Gastrocnemius medialis (tissue), 4 donors: Measurements from ENCODE around the gene KLHL29. TPM values are rescaled to one million over a fixed set of nuclear protein-coding genes. Genes with fewer than 3 reads are reported as not detected.

Source experiments
- ATAC-seq, 2 donors: fragments of 150-250 bp; one replicate each; pipeline ENCODE4 v1.9.1; 2016
- DNase-seq, 2 donors: peaks; one replicate each; pipeline ENCODE4 v3.0.0-alpha.2; 2019
- H3K27ac ChIP-seq, 4 donors: fragments of 200-600 bp; sonication (generic); 1 replicate in 1 of 4; 2 replicates in 3 of 4; pipeline ENCODE4 v1.5.1; 2016 to 2018; ENCODE audit warnings: mild to moderate bottlenecking in 2 of 4, moderate library complexity in 1 of 4
- H3K27me3 ChIP-seq, 3 donors: fragments of 200-600 bp; sonication (generic) in 2 of 3; 1 replicate in 1 of 3; 2 replicates in 2 of 3; pipeline versions ENCODE4 v1.5.1 to v1.6.0; 2016 to 2019; ENCODE audit warnings: mild to moderate bottlenecking in 1 of 3, moderate library complexity in 1 of 3
- H3K36me3 ChIP-seq, 2 donors: fragments of 200-600 bp; sonication (generic) in 1 of 2; one replicate each; pipeline ENCODE4 v1.5.1; 2017 to 2018
- H3K4me1 ChIP-seq, 2 donors: fragments of 200-600 bp; sonication (generic) in 1 of 2; one replicate each; pipeline ENCODE4 v1.5.1; 2016 to 2017; ENCODE audit warnings: mild to moderate bottlenecking in 2 of 2
- H3K4me3 ChIP-seq, 4 donors: fragments of 200-600 bp; sonication (generic) in 3 of 4; 1 replicate in 1 of 4; 2 replicates in 3 of 4; pipeline ENCODE4 v1.5.1; 2016 to 2019; ENCODE audit warnings: mild to moderate bottlenecking in 2 of 4
- H3K9me3 ChIP-seq, 3 donors: fragments of 200-600 bp; sonication (generic) in 2 of 3; 1 replicate in 1 of 3; 2 replicates in 2 of 3; pipeline ENCODE4 v1.5.1; 2016 to 2019
- POLR2A ChIP-seq, 2 donors: fragments of 450-650 bp; IDR thresholded peaks; one replicate each; pipeline ENCODE4 v1.6.1; 2017; ENCODE audit warnings: antibody characterized with exemption in 2 of 2, mild to moderate bottlenecking in 2 of 2, moderate library complexity in 2 of 2
- in situ Hi-C, 4 donors: fragments of 200-750 bp; cut with MboI; loops; one replicate each; pipeline versions ENCODE4 v1.15.0 to v1.8.0; 2017; ENCODE audit warnings: low sequenced_read_pairs in 4 of 4
- intact Hi-C: fragments of 100-400 bp; cut with DNase I; formaldehyde crosslinking; loops from one replicate; pipeline ENCODE4 v1.15.1; 2023; ENCODE audit warnings: low total_unique reads
- total RNA-seq, 4 donors: library from RNA; depleted of rRNA; stranded (reverse); fragments of >200 nt; gene quantifications; one replicate each; pipeline versions ENCODE4 v1.1.0 to v1.2.3, GENCODE V29; 2016
- TF ChIP-seq, protein P1 (sequence below), 5 experiments: fragments of 450-650 bp in 3 of 5; fragments of 200-600 bp in 2 of 5; sonication (generic) in 2 of 5; IDR thresholded peaks in 4 of 5; conservative IDR thresholded peaks in 1 of 5; 1 replicate in 4 of 5; 2 replicates in 1 of 5; pipeline ENCODE4 v1.5.1; 2016 to 2019; ENCODE audit warnings: antibody characterized with exemption in 5 of 5, mild to moderate bottlenecking in 3 of 5, moderate library complexity in 3 of 5

KLHL29 gene
- total RNA-seq, 4 donors from 2014 or later = 4.3 to 24.9 (median 8.7) TPM

DNA sequence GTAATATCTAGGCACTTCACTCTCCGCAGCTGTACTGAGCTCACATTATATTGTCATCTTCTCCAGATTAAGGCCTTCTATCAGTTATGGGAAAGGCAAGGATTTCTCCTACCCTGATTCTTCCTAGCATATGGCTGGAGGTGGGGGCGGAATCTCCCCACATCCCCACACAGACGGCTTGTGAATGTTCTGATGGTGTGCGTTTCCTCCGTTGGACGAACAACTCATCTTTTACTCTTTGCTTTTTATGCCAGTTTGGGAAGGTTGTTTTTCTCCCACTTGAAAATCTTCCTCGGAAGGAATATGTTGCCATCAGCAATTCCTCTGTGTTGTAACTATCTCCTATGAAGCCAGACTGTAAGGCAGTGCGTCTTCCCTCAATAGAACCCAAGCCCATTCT, 24.3 kb downstream of the KLHL29 start:
- no peak for ATAC-seq
- Histone ChIP-seq H3K9me3 (no peaks in the 10 kb centered on the region), H3K27me3 (no peaks in the 10 kb centered on the region), H3K4me1 (peaks cover 0 to 7% of the 10 kb centered on the region in 2 donors), H3K27ac (no peak overlapping the region), H3K36me3 (no peaks in the 10 kb centered on the region), H3K4me3 (no peak overlapping the region)
- TF ChIP-seq, protein P1, sequence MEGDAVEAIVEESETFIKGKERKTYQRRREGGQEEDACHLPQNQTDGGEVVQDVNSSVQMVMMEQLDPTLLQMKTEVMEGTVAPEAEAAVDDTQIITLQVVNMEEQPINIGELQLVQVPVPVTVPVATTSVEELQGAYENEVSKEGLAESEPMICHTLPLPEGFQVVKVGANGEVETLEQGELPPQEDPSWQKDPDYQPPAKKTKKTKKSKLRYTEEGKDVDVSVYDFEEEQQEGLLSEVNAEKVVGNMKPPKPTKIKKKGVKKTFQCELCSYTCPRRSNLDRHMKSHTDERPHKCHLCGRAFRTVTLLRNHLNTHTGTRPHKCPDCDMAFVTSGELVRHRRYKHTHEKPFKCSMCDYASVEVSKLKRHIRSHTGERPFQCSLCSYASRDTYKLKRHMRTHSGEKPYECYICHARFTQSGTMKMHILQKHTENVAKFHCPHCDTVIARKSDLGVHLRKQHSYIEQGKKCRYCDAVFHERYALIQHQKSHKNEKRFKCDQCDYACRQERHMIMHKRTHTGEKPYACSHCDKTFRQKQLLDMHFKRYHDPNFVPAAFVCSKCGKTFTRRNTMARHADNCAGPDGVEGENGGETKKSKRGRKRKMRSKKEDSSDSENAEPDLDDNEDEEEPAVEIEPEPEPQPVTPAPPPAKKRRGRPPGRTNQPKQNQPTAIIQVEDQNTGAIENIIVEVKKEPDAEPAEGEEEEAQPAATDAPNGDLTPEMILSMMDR (IDR thresholded peaks at IDR 0.05 in 4 of 5, conservative IDR thresholded peaks at IDR 0.05 in 1 of 5) = no peak
- TF ChIP-seq POLR2A (IDR thresholded peaks at IDR 0.05) = no peak
- intact Hi-C loops (no loop called here), in situ Hi-C loops (no loop called here)
- no peak for DNase-seq

DNA sequence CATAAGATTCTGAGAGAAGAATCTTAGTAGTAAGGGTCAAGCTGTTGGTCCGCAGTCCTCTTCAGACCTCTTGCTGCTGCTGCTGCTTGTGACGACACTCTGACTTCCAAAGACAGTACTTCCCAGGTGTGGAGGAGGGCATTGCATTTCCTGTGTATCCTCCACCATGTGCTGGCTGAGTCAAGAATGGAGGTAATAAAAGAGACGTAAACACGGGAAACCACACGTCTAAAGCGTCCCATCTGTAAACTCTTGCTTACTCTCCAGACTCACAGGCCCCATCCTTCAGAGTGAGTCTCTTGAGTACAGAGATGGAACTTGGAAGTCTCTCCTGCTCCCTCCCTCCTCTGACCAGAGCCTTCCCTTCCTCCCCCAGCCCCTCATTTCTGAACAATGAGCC, 25.6 kb downstream of the KLHL29 start:
- Histone ChIP-seq H3K27ac (no peak overlapping the region), H3K4me3 (no peak overlapping the region), H3K4me1 (no peaks in the 10 kb centered on the region), H3K27me3 (no peaks in the 10 kb centered on the region), H3K9me3 (no peaks in the 10 kb centered on the region), H3K36me3 (no peaks in the 10 kb centered on the region)
- in situ Hi-C loops = no loop called here
- TF ChIP-seq, protein P1 (IDR thresholded peaks at IDR 0.05 in 4 of 5, conservative IDR thresholded peaks at IDR 0.05 in 1 of 5) = no peak
- no peak for TF ChIP-seq POLR2A (IDR thresholded peaks at IDR 0.05)
- intact Hi-C loops = no loop called here
- ATAC-seq (no peak), DNase-seq (no peak)

DNA sequence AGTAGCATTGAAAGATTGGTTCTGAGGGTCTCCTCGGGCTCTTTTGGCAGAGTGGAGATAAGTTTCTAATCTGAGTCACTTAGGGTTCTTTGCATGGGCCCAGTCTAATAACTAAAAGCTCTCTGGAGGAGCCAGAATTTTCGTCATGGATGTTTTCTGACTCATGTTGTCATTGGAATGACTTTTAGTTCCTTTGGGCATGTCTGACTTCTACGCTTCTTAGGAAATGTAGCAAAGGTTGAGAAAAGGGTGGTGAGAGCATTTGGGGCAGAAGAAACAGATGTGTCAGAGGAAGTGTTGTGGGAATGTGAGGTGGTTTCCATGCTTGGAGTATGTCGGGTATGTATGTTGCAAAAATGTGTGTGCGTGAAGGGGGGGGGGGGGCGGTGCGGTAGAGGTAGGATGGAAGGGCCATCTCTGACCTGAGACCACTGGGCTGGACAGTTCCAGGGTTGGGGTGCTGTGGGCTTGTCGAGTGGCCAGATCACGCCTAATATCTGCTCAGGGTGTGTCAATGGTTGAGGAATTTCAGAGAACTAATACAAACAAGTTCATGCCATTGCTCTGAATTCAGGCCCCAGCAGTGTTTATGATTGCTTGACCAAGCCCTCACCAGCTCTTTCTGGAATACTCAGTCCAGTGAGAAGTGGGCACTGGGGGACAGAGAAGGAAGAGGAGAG, 26.9 kb downstream of the KLHL29 start:
- TF ChIP-seq POLR2A (IDR thresholded peaks at IDR 0.05) = no peak
- TF ChIP-seq, protein P1 (IDR thresholded peaks at IDR 0.05 in 4 of 5, conservative IDR thresholded peaks at IDR 0.05 in 1 of 5) = no peak
- H3K9me3 ChIP-seq = no peaks in the 10 kb centered on the region
- H3K36me3 ChIP-seq = no peaks in the 10 kb centered on the region
- intact Hi-C loops (no loop called here), in situ Hi-C loops (no loop called here)
- no peak overlapping the region for H3K4me3 ChIP-seq
- no peaks in the 10 kb centered on the region for H3K27me3 ChIP-seq
- no peak overlapping the region for H3K27ac ChIP-seq
- DNase-seq (no peak), ATAC-seq (peak; percentile 40 to 58)
- no peaks in the 10 kb centered on the region for H3K4me1 ChIP-seq

DNA sequence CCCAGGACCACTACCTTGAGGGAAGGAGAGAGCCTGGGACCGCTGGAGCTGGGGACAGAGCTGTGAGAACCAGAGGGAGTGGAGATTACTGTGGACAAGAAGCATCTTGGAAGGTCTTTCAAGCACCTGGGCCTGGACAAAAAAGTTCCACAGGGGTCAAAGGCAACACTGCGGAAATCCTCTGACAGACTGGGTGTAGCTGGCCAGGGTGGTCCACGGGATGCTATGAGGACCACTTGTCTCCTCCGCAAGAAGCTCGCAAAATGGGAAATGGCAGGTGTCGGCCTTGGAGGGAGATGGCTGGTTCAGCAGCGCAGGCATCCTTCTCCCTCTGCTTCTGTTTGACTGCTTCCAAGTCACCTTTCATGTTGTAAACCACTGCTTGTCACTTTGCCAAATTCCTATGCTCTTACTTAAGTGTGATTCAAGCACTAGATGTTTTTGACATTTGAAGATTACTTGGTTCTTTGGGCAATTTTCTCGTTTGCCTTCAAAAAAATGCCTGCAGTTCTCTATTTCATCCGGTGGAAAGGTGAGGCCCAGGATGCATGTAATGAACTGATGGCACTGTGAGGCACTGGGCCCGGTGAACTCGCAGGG, 27.7 kb downstream of the KLHL29 start:
- in situ Hi-C loops = no loop called here
- DNase-seq (no peak), ATAC-seq (no peak)
- TF ChIP-seq, protein P1 (IDR thresholded peaks at IDR 0.05 in 4 of 5, conservative IDR thresholded peaks at IDR 0.05 in 1 of 5) = no peak
- no peak for TF ChIP-seq POLR2A (IDR thresholded peaks at IDR 0.05)
- no peaks in the 10 kb centered on the region for H3K4me1 ChIP-seq
- H3K27ac ChIP-seq = no peak overlapping the region
- no peaks in the 10 kb centered on the region for H3K27me3 ChIP-seq
- H3K4me3 ChIP-seq = no peak overlapping the region
- no peaks in the 10 kb centered on the region for H3K9me3 ChIP-seq
- intact Hi-C loops = no loop called here
- H3K36me3 ChIP-seq = no peaks in the 10 kb centered on the region
